WTC11 (cell line): Measurements from ENCODE around the gene FARP2. TPM values are rescaled to one million over a fixed set of nuclear protein-coding genes. Genes with fewer than 3 reads are reported as not detected.

Experiments used
- ATAC-seq: fragments of 200-7000 bp; cut with Tn5 transposase; 2 replicates; pipeline ENCODE4 v1.10.0; 2021; ENCODE audit warnings: mild to moderate bottlenecking, moderate library complexity
- CTCF ChIA-PET: fragments of 300-600 bp; sonication (Branson Sonifier 250); formaldehyde crosslinking; loops from one replicate; lab custom pipeline; 2021; ENCODE audit warnings: antibody characterized with exemption; lab: Charles Lee
- POLR2A ChIA-PET: fragments of 350-600 bp; sonication (Branson Sonifier 250); formaldehyde crosslinking; loops from one replicate; lab custom pipeline; 2021; ENCODE audit warnings: antibody characterized with exemption; lab: Charles Lee
- DNase-seq: peaks from one replicate; pipeline ENCODE4 v3.0.0; 2021; ENCODE audit warnings: low spot score
- H3K27ac Mint-ChIP-seq: 2 replicates; pipeline ENCODE4 v1.8.0; 2021; ENCODE audit warnings: mixed read lengths
- H3K27me3 Mint-ChIP-seq: 2 replicates; pipeline ENCODE4 v1.8.0; 2021; ENCODE audit warnings: low read depth, mild to moderate bottlenecking, moderate library complexity, mixed read lengths
- H3K36me3 Mint-ChIP-seq: 2 replicates; pipeline ENCODE4 v1.8.0; 2021; ENCODE audit warnings: mixed read lengths
- H3K4me1 Mint-ChIP-seq: 2 replicates; pipeline ENCODE4 v1.8.0; 2022; ENCODE audit warnings: mixed read lengths
- H3K4me3 Mint-ChIP-seq: 2 replicates; pipeline ENCODE4 v1.8.0; 2021; ENCODE audit warnings: mild to moderate bottlenecking, moderate library complexity, mixed read lengths
- H3K9me3 Mint-ChIP-seq: 2 replicates; pipeline ENCODE4 v1.8.0; 2021; ENCODE audit warnings: mixed read lengths
- ARID4B ChIP-seq: sonication (generic); formaldehyde crosslinking; IDR thresholded peaks from 2 replicates; pipeline ENCODE4 v1.8.0; 2023; ENCODE audit warnings: missing genetic modification reagents, mild to moderate bottlenecking, borderline replicate concordance
- ATF2 ChIP-seq: sonication (generic); formaldehyde crosslinking; IDR thresholded peaks from 2 replicates; pipeline ENCODE4 v1.8.1; 2022; ENCODE audit warnings: low read depth, missing genetic modification reagents, borderline replicate concordance
- CREB1 ChIP-seq: sonication (generic); formaldehyde crosslinking; IDR thresholded peaks from 2 replicates; pipeline ENCODE4 v1.8.0; 2023; ENCODE audit warnings: mild to moderate bottlenecking, missing genetic modification reagents
- CREM ChIP-seq: sonication (generic); formaldehyde crosslinking; IDR thresholded peaks from 2 replicates; pipeline ENCODE4 v1.8.1; 2022; ENCODE audit warnings: mild to moderate bottlenecking, missing genetic modification reagents, moderate library complexity
- EMX1 ChIP-seq: fragments of 250-450 bp; sonication (Bioruptor Pico); IDR thresholded peaks from 2 replicates; pipeline ENCODE4 v1.8.0; 2021; ENCODE audit warnings: mild to moderate bottlenecking
- FOXP4 ChIP-seq: sonication (generic); formaldehyde crosslinking; IDR thresholded peaks from 2 replicates; pipeline ENCODE4 v1.8.0; 2022; ENCODE audit warnings: mild to moderate bottlenecking, missing genetic modification reagents
- JUN ChIP-seq: sonication (generic); formaldehyde crosslinking; IDR thresholded peaks from 2 replicates; pipeline ENCODE4 v1.8.0; 2023; ENCODE audit warnings: mild to moderate bottlenecking, missing genetic modification reagents
- MLX ChIP-seq: sonication (generic); formaldehyde crosslinking; IDR thresholded peaks from 2 replicates; pipeline ENCODE4 v1.8.1; 2023; ENCODE audit warnings: mild to moderate bottlenecking, missing genetic modification reagents, moderate library complexity
- NR3C1 ChIP-seq: sonication (generic); formaldehyde crosslinking; conservative IDR thresholded peaks from 2 replicates; pipeline ENCODE4 v1.8.1; 2023; ENCODE audit warnings: low read depth, mild to moderate bottlenecking, missing genetic modification reagents
- PRDM15 ChIP-seq: sonication (generic); formaldehyde crosslinking; IDR thresholded peaks from 2 replicates; pipeline ENCODE4 v1.8.0; 2022; ENCODE audit warnings: missing genetic modification reagents
- RORB ChIP-seq: fragments of 250-450 bp; sonication (Bioruptor Pico); IDR thresholded peaks from 2 replicates; pipeline ENCODE4 v1.9.0; 2021; ENCODE audit warnings: mild to moderate bottlenecking
- SOX15 ChIP-seq: fragments of 250-450 bp; sonication (Bioruptor Pico); IDR thresholded peaks from 2 replicates; pipeline ENCODE4 v1.9.0; 2021; ENCODE audit warnings: mild to moderate bottlenecking
- SP1 ChIP-seq: sonication (generic); formaldehyde crosslinking; conservative IDR thresholded peaks from 2 replicates; pipeline ENCODE4 v1.8.1; 2022; ENCODE audit warnings: missing genetic modification reagents
- TEAD4 ChIP-seq: sonication (generic); formaldehyde crosslinking; IDR thresholded peaks from 2 replicates; pipeline ENCODE4 v1.8.0; 2022; ENCODE audit warnings: mild to moderate bottlenecking, missing genetic modification reagents
- ZBTB21 ChIP-seq: sonication (generic); formaldehyde crosslinking; IDR thresholded peaks from 2 replicates; pipeline ENCODE4 v1.8.1; 2023; ENCODE audit warnings: mild to moderate bottlenecking, missing genetic modification reagents, borderline replicate concordance
- ZNF138 ChIP-seq: sonication (generic); formaldehyde crosslinking; conservative IDR thresholded peaks from 2 replicates; pipeline ENCODE4 v1.8.1; 2022; ENCODE audit warnings: mild to moderate bottlenecking, moderate library complexity, missing genetic modification reagents
- ZNF232 ChIP-seq: sonication (generic); formaldehyde crosslinking; IDR thresholded peaks from 2 replicates; pipeline ENCODE4 v1.8.0; 2022; ENCODE audit warnings: mild to moderate bottlenecking, missing genetic modification reagents
- ZNF281 ChIP-seq: sonication (generic); formaldehyde crosslinking; IDR thresholded peaks from 2 replicates; pipeline ENCODE4 v1.8.0; 2023; ENCODE audit warnings: mild to moderate bottlenecking, missing genetic modification reagents
- total RNA-seq: library from RNA; stranded (reverse); gene quantifications from 3 replicates; pipeline ENCODE4 v1.2.3, GENCODE V29; 2021

FARP2 gene
- total RNA-seq, 1 experiment from 2014 or later, result 37.8 TPM

GRCh38 chr2:241492174-241492565, 136.1 kb downstream of the FARP2 start:
- Mint-ChIP-seq H3K4me3 (no peak overlapping the region), H3K9me3 (0 out of 2 replicates have a peak, but pooled peaks cover 2% of the 10 kb centered on the region), H3K27ac (0 out of 2 replicates have a peak overlapping the region, but pooled peaks have one; percentile 23), H3K27me3 (no peaks in the 10 kb centered on the region), H3K36me3 (peaks cover 19% of the 10 kb centered on the region), H3K4me1 (peaks cover 2% of the 10 kb centered on the region; the same call in 1 of the 2 replicates)
- no peak for TF ChIP-seq TEAD4 (CRISPR knock-in tag)
- no peak for TF ChIP-seq EMX1
- no peak for TF ChIP-seq ARID4B (CRISPR knock-in tag)
- TF ChIP-seq CREB1 (CRISPR knock-in tag), result no peak
- ChIA-PET POLR2A (interaction anchor here (1.2 kb wide), 1 partner anchor 9 kb away, joined by 4 read pairs; no protein-coding TSS in a partner anchor), CTCF (interaction anchor here (1.0 to 1.4 kb wide), 2 partner anchors 103 to 651 kb away, joined by 3 read pairs; no protein-coding TSS in a partner anchor)
- DNase-seq (no peak), ATAC-seq (no peak)

- Mint-ChIP-seq H3K27me3 (no peaks in the 10 kb centered on the region), H3K4me1 (peaks cover 2% of the 10 kb centered on the region; the same call in 1 of the 2 replicates), H3K4me3 (no peak overlapping the region), H3K36me3 (peaks cover 22% of the 10 kb centered on the region), H3K27ac (no peak overlapping the region), H3K9me3 (0 out of 2 replicates have a peak, but pooled peaks cover 2% of the 10 kb centered on the region)
- ChIA-PET CTCF (no interaction called here), POLR2A (no interaction called here)
- DNase-seq, result no peak
- TF ChIP-seq JUN, result no peak
- no peak for TF ChIP-seq PRDM15 (CRISPR knock-in tag)
- TF ChIP-seq FOXP4, result no peak
- no peak for TF ChIP-seq SOX15
- TF ChIP-seq ZBTB21 (CRISPR knock-in tag), result no peak
- TF ChIP-seq ZNF138 (CRISPR knock-in tag), result no peak
- TF ChIP-seq RORB, result no peak
- TF ChIP-seq NR3C1 (CRISPR knock-in tag), result no peak
- TF ChIP-seq MLX (CRISPR knock-in tag), result no peak
- no peak for TF ChIP-seq ZNF232 (CRISPR knock-in tag)
- TF ChIP-seq CREM (CRISPR knock-in tag), result no peak
- no peak for TF ChIP-seq ZNF281
- no peak for TF ChIP-seq ATF2 (CRISPR knock-in tag)
- no peak for TF ChIP-seq SP1 (CRISPR knock-in tag)
- ATAC-seq, result no peak
These were observed 137.0 kb downstream of the FARP2 start for GRCh38 chr2:241493092-241493491.
